NCI-H1930 (cell line): ENCODE measurements around the gene TTC17.

ENCODE experiments used
- DNase-seq, 2 experiments: peaks; one replicate each; lab custom pipeline; 2025; lab: John Stamatoyannopoulos, UW

The TTC17 gene

DNA sequence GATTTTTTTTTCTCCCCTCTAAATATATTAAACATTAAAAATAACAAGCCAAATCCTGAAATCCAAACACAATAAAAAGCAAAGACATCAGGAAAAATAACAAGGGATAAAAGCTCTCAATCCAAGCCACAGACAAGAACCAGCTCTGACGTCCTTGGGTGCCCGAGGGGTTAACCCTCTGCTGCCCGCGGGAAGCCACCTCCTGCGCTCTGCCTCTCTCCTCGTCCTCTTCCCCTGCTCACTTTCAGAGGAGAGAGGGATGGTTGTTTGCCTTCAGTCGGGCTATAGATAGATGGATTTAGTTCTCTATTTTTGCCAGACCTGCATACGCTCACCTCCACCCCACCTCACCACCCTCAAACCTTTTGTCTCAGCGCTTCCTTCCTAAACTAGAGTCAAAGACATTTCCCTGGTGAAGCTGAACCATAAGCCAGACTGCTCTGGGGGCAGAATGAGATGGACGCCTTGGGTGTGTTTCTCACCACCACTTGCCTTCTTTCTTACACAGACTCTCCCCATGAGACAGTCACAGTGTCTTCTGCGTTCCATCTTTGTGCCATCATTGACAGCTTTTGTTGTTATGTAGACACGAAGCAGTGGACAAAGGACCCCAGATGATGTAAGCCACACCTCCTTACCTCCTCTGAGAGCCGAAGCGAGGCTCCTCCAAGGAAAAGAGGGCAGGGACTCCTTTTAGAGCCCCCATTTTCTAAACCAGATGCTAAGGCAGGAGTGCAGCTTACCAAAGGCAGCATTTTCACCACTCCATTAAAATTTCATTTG is 179.3 kb downstream of the TTC17 start:
- no peak for DNase-seq

DNA sequence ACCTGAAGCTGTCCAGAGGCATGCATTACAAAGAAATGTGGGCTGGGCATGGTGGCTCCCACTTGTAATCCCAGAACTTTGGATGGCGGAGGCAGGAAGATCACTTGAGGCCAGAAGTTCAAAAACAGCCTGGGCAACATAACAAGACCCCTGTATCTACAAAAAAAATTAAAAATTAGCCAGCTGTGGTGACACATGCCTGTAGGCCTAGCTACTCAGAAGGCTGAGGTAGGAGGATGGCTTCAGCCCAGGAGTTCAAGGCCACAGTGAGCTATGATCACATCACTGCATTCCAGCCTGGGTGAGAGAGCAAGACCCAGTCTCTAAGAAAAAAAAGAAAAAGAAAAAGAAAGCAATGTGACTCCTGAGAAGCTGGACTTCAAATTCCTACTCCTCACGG is 183.3 kb downstream of the TTC17 start:
- no peak for DNase-seq

DNA sequence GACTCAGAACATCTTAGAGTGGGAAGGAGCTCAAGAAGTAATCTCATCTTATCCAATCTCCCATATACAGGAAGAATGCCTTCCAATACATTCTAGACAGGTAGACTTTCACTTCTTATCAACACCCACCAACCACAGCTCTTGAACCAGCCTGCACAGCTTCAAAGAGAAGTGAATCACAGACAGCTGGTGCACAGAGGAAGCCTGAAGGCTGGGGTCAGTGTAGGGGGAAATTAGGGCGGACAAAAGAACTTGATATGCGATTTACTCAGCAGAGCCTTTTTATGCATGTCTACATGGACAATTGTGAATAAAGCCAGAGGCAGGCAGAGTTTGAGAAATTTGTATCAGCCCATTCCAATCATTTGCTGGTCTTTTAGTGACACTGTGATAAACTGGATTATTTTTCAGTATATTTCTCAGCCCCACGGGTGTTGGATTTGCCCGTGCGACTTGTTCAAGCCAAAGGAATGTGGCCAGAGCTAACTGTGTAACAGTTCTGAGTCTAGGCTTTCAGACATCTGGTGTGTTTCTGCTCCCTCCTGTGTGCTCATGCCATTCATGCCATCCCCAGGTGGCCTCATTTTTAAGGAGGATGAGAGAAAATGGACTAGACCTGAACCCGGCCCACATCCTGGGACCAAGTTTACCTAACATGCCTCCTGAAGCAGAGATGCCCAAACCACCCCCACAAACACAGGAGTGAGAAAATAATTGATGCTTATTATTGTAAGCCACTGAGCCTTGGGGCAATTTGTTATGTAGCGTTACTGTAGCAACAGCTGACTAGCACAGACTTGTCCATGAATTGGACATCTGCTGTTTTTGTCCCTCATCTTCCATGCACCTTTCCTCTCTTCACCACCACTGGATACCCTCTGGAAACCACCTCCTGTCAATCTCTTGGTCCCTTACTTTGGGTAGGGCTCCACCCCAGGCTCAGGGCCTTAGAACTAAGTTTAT is 184.3 kb downstream of the TTC17 start:
- DNase-seq, result no peak
